Transverse colon (tissue), 4 donors: ENCODE data around the gene SMURF2.

ENCODE experiments used
- POLR2AphosphoS5 ChIP-seq, 3 donors: sonication (generic); formaldehyde crosslinking; IDR thresholded peaks; one replicate each; pipeline ENCODE4 v1.6.1; 2016; ENCODE audit warnings: antibody characterized with exemption in 3 of 3
- TF ChIP-seq, protein P1 (sequence below), 5 experiments: fragments of 200-600 bp in 3 of 5; fragments of 450-650 bp in 2 of 5; sonication (generic) in 3 of 5; IDR thresholded peaks; 1 replicate in 2 of 5; 2 replicates in 3 of 5; pipeline ENCODE4 v1.5.1; 2016 to 2017; ENCODE audit warnings: antibody characterized with exemption in 5 of 5, inconsistent platforms in 3 of 5, mild to moderate bottlenecking in 2 of 5, moderate library complexity in 1 of 5

DNA sequence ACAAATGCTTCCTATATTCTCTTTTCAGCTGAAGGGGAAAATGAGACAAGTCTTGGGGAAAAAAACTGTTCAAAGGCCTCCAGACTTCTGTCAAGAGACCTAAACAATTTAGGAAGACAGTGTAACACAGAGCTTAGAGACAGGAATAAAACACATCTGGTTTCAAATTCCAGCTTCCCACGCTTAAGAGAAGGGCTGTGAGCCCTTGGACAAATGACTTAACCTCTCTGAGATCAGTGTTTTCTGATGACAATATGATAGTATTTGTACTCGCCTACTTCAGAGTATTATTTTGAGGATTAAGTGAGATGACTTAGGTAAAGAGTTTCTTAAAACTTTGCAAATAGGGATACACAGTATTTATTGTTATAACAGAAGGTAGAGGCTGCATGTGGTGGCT is 29.5 kb downstream of the SMURF2 start:
- TF ChIP-seq, protein P1, sequence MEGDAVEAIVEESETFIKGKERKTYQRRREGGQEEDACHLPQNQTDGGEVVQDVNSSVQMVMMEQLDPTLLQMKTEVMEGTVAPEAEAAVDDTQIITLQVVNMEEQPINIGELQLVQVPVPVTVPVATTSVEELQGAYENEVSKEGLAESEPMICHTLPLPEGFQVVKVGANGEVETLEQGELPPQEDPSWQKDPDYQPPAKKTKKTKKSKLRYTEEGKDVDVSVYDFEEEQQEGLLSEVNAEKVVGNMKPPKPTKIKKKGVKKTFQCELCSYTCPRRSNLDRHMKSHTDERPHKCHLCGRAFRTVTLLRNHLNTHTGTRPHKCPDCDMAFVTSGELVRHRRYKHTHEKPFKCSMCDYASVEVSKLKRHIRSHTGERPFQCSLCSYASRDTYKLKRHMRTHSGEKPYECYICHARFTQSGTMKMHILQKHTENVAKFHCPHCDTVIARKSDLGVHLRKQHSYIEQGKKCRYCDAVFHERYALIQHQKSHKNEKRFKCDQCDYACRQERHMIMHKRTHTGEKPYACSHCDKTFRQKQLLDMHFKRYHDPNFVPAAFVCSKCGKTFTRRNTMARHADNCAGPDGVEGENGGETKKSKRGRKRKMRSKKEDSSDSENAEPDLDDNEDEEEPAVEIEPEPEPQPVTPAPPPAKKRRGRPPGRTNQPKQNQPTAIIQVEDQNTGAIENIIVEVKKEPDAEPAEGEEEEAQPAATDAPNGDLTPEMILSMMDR (IDR thresholded peaks at IDR 0.05), result no peak
- no peak for TF ChIP-seq POLR2AphosphoS5 (IDR thresholded peaks at IDR 0.05)
